HEK293 (cell line): ENCODE measurements around the gene RAB5A.

Experiments used
- SCRT1 ChIP-seq: fragments of 450-650 bp; formaldehyde crosslinking; IDR thresholded peaks from 2 replicates; pipeline ENCODE4 v1.5.1; 2016; ENCODE audit warnings: missing biosample characterization, missing genetic modification characterization, borderline replicate concordance
- SP3 ChIP-seq: fragments of 450-650 bp; formaldehyde crosslinking; IDR thresholded peaks from 2 replicates; pipeline ENCODE4 v1.5.1; 2016; ENCODE audit warnings: missing biosample characterization, missing genetic modification characterization
- WT1 ChIP-seq: fragments of 450-650 bp; formaldehyde crosslinking; IDR thresholded peaks from 2 replicates; pipeline ENCODE4 v1.5.1; 2016; ENCODE audit warnings: missing biosample characterization, missing genetic modification characterization
- ZBTB1 ChIP-seq: fragments of 450-650 bp; formaldehyde crosslinking; IDR thresholded peaks from 2 replicates; pipeline ENCODE4 v1.5.1; 2016; ENCODE audit warnings: missing biosample characterization, missing genetic modification characterization
- ZFP37 ChIP-seq: fragments of 450-650 bp; formaldehyde crosslinking; IDR thresholded peaks from 2 replicates; pipeline ENCODE4 v1.5.1; 2016; ENCODE audit warnings: missing biosample characterization, missing genetic modification characterization
- ZFP69B ChIP-seq: fragments of 450-650 bp; formaldehyde crosslinking; IDR thresholded peaks from 2 replicates; pipeline ENCODE4 v1.5.1; 2016; ENCODE audit warnings: missing biosample characterization, missing genetic modification characterization
- ZNF132 ChIP-seq: fragments of 450-650 bp; formaldehyde crosslinking; IDR thresholded peaks from 2 replicates; pipeline ENCODE4 v1.5.1; 2017; ENCODE audit warnings: missing biosample characterization, missing genetic modification characterization, borderline replicate concordance
- ZNF223 ChIP-seq: fragments of 450-650 bp; formaldehyde crosslinking; IDR thresholded peaks from 2 replicates; pipeline ENCODE4 v1.5.1; 2016; ENCODE audit warnings: missing biosample characterization, missing genetic modification characterization
- ZNF24 ChIP-seq: fragments of 450-650 bp; formaldehyde crosslinking; IDR thresholded peaks from 2 replicates; pipeline ENCODE4 v1.5.1; 2016; ENCODE audit warnings: missing biosample characterization, missing genetic modification characterization
- ZNF248 ChIP-seq: fragments of 450-650 bp; formaldehyde crosslinking; IDR thresholded peaks from 2 replicates; pipeline ENCODE4 v1.5.1; 2017; ENCODE audit warnings: missing biosample characterization, missing genetic modification characterization
- ZNF341 ChIP-seq: fragments of 450-650 bp; formaldehyde crosslinking; IDR thresholded peaks from 2 replicates; pipeline ENCODE4; 2016; ENCODE audit warnings: low read depth, missing biosample characterization, missing genetic modification characterization
- ZNF433 ChIP-seq: fragments of 450-650 bp; formaldehyde crosslinking; IDR thresholded peaks from 2 replicates; pipeline ENCODE4 v1.5.1; 2016; ENCODE audit warnings: missing biosample characterization, missing genetic modification characterization, low read depth
- ZNF664 ChIP-seq: fragments of 450-650 bp; formaldehyde crosslinking; IDR thresholded peaks from 2 replicates; pipeline ENCODE4 v1.5.1; 2016; ENCODE audit warnings: missing biosample characterization, missing genetic modification characterization
- ZNF768 ChIP-seq: fragments of 450-650 bp; formaldehyde crosslinking; IDR thresholded peaks from 2 replicates; pipeline ENCODE4 v1.5.1; 2018; ENCODE audit warnings: missing biosample characterization, mild to moderate bottlenecking, missing genetic modification characterization
- ZSCAN23 ChIP-seq: fragments of 450-650 bp; formaldehyde crosslinking; IDR thresholded peaks from 2 replicates; pipeline ENCODE4 v1.5.1; 2016; ENCODE audit warnings: missing biosample characterization, missing genetic modification characterization
- TF ChIP-seq, protein P1 (sequence below): fragments of 450-650 bp; formaldehyde crosslinking; IDR thresholded peaks from 2 replicates; pipeline ENCODE4 v1.5.1; 2016; ENCODE audit warnings: missing biosample characterization, missing genetic modification characterization
- TF ChIP-seq, protein P2 (sequence below): fragments of 450-650 bp; formaldehyde crosslinking; IDR thresholded peaks from 2 replicates; pipeline ENCODE4 v1.5.1; 2017; ENCODE audit warnings: missing biosample characterization, missing genetic modification characterization
- TF ChIP-seq, protein P3 (sequence below): fragments of 450-650 bp; formaldehyde crosslinking; IDR thresholded peaks from 2 replicates; pipeline ENCODE4 v1.5.1; 2016; ENCODE audit warnings: missing biosample characterization, missing genetic modification characterization
- TF ChIP-seq, protein P4 (sequence below): fragments of 450-650 bp; formaldehyde crosslinking; IDR thresholded peaks from 2 replicates; pipeline ENCODE4 v1.5.1; 2016; ENCODE audit warnings: missing biosample characterization, missing genetic modification characterization, low read depth
- TF ChIP-seq, protein P5 (sequence below): fragments of 450-650 bp; formaldehyde crosslinking; IDR thresholded peaks from 2 replicates; pipeline ENCODE4 v1.5.0; 2017; ENCODE audit warnings: missing biosample characterization, missing genetic modification characterization, borderline replicate concordance
- TF ChIP-seq, protein P6 (sequence below): fragments of 450-650 bp; formaldehyde crosslinking; IDR thresholded peaks from 2 replicates; pipeline ENCODE4 v1.5.1; 2017; ENCODE audit warnings: missing biosample characterization, missing genetic modification characterization
- TF ChIP-seq, protein P7 (sequence below): fragments of 450-650 bp; IDR thresholded peaks from 2 replicates; pipeline ENCODE4 v1.5.1; 2018; ENCODE audit warnings: missing biosample characterization, mild to moderate bottlenecking, missing genetic modification characterization

RAB5A gene

DNA sequence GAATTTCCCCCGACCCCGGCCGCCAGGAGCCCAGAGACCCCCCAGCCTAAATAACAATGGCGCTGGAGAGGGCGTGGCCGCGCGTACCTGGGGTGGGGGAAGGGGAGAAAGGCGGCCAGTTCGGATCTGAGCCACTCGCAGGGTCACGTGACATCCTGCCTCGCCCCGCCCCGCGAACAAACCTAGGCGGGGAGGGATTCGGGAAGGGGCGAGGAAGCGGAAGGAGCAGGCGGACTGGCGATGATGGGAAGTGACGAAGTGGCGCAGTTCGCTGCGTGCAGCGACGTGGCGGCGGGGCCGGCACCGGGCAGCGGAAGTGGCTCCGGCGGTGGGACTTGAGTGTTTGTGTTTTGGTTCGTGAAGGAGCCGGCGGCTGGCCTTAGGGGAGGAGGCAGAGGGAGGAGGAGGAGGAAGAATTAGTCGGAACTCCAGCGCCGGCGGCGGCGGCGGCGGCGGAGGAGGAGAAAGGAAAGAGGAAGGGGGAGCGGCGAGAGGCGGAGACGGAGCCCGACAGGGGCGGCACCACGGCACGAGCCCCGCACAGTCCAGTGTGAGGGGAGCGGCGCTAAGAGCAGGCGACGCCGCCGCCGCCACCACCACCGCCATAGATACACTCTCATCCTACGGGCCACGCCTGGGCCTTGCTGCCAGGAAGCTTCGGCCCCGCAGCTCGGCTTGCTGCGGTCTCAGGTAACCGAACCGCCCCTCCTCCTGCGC is at the start of gene RAB5A (continued):
- TF ChIP-seq, protein P1, sequence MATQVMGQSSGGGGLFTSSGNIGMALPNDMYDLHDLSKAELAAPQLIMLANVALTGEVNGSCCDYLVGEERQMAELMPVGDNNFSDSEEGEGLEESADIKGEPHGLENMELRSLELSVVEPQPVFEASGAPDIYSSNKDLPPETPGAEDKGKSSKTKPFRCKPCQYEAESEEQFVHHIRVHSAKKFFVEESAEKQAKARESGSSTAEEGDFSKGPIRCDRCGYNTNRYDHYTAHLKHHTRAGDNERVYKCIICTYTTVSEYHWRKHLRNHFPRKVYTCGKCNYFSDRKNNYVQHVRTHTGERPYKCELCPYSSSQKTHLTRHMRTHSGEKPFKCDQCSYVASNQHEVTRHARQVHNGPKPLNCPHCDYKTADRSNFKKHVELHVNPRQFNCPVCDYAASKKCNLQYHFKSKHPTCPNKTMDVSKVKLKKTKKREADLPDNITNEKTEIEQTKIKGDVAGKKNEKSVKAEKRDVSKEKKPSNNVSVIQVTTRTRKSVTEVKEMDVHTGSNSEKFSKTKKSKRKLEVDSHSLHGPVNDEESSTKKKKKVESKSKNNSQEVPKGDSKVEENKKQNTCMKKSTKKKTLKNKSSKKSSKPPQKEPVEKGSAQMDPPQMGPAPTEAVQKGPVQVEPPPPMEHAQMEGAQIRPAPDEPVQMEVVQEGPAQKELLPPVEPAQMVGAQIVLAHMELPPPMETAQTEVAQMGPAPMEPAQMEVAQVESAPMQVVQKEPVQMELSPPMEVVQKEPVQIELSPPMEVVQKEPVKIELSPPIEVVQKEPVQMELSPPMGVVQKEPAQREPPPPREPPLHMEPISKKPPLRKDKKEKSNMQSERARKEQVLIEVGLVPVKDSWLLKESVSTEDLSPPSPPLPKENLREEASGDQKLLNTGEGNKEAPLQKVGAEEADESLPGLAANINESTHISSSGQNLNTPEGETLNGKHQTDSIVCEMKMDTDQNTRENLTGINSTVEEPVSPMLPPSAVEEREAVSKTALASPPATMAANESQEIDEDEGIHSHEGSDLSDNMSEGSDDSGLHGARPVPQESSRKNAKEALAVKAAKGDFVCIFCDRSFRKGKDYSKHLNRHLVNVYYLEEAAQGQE: no peak
- TF ChIP-seq ZNF341 (tag by site-specific recombination) (peak; percentile 98), ZSCAN23 (no peak), WT1 (tag by site-specific recombination) (no peak; the same call in 1 of the 2 replicates), ZNF433 (tag by site-specific recombination) (no peak), ZNF24 (tag by site-specific recombination) (peak; percentile 61), ZNF248 (tag by site-specific recombination) (no peak), ZNF132 (no peak), ZNF223 (tag by site-specific recombination) (no peak), ZBTB1 (tag by site-specific recombination) (0 out of 2 replicates have a peak, but pooled peaks have one; percentile 60), SP3 (tag by site-specific recombination) (peak; percentile 91), SCRT1 (tag by site-specific recombination) (no peak), ZNF768 (tag by site-specific recombination) (no peak), ZNF664 (tag by site-specific recombination) (no peak), ZFP37 (tag by site-specific recombination) (no peak), ZFP69B (tag by site-specific recombination) (no peak)
- TF ChIP-seq, protein P2, sequence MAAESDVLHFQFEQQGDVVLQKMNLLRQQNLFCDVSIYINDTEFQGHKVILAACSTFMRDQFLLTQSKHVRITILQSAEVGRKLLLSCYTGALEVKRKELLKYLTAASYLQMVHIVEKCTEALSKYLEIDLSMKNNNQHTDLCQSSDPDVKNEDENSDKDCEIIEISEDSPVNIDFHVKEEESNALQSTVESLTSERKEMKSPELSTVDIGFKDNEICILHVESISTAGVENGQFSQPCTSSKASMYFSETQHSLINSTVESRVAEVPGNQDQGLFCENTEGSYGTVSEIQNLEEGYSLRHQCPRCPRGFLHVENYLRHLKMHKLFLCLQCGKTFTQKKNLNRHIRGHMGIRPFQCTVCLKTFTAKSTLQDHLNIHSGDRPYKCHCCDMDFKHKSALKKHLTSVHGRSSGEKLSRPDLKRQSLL (tag by site-specific recombination): peak; percentile 61; the same call in 1 of the 2 replicates
- TF ChIP-seq, protein P3, sequence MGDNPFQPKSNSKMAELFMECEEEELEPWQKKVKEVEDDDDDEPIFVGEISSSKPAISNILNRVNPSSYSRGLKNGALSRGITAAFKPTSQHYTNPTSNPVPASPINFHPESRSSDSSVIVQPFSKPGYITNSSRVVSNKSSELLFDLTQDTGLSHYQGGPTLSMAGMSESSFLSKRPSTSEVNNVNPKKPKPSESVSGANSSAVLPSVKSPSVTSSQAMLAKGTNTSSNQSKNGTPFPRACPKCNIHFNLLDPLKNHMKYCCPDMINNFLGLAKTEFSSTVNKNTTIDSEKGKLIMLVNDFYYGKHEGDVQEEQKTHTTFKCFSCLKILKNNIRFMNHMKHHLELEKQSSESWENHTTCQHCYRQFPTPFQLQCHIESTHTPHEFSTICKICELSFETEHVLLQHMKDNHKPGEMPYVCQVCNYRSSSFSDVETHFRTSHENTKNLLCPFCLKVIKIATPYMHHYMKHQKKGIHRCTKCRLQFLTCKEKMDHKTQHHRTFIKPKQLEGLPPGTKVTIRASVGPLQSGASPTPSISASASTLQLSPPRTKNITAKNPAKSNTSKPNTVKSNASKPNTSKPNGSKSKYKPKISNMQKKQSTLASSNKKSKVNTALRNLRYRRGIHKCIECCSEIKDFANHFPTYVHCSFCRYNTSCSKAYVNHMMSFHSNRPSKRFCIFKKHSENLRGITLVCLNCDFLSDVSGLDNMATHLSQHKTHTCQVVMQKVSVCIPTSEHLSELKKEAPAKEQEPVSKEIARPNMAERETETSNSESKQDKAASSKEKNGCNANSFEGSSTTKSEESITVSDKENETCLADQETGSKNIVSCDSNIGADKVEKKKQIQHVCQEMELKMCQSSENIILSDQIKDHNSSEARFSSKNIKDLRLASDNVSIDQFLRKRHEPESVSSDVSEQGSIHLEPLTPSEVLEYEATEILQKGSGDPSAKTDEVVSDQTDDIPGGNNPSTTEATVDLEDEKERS (tag by site-specific recombination): no peak
- TF ChIP-seq, protein P4, sequence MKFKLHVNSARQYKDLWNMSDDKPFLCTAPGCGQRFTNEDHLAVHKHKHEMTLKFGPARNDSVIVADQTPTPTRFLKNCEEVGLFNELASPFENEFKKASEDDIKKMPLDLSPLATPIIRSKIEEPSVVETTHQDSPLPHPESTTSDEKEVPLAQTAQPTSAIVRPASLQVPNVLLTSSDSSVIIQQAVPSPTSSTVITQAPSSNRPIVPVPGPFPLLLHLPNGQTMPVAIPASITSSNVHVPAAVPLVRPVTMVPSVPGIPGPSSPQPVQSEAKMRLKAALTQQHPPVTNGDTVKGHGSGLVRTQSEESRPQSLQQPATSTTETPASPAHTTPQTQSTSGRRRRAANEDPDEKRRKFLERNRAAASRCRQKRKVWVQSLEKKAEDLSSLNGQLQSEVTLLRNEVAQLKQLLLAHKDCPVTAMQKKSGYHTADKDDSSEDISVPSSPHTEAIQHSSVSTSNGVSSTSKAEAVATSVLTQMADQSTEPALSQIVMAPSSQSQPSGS (tag by site-specific recombination): no peak
- TF ChIP-seq, protein P5, sequence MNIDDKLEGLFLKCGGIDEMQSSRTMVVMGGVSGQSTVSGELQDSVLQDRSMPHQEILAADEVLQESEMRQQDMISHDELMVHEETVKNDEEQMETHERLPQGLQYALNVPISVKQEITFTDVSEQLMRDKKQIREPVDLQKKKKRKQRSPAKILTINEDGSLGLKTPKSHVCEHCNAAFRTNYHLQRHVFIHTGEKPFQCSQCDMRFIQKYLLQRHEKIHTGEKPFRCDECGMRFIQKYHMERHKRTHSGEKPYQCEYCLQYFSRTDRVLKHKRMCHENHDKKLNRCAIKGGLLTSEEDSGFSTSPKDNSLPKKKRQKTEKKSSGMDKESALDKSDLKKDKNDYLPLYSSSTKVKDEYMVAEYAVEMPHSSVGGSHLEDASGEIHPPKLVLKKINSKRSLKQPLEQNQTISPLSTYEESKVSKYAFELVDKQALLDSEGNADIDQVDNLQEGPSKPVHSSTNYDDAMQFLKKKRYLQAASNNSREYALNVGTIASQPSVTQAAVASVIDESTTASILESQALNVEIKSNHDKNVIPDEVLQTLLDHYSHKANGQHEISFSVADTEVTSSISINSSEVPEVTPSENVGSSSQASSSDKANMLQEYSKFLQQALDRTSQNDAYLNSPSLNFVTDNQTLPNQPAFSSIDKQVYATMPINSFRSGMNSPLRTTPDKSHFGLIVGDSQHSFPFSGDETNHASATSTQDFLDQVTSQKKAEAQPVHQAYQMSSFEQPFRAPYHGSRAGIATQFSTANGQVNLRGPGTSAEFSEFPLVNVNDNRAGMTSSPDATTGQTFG: no peak
- TF ChIP-seq, protein P6, sequence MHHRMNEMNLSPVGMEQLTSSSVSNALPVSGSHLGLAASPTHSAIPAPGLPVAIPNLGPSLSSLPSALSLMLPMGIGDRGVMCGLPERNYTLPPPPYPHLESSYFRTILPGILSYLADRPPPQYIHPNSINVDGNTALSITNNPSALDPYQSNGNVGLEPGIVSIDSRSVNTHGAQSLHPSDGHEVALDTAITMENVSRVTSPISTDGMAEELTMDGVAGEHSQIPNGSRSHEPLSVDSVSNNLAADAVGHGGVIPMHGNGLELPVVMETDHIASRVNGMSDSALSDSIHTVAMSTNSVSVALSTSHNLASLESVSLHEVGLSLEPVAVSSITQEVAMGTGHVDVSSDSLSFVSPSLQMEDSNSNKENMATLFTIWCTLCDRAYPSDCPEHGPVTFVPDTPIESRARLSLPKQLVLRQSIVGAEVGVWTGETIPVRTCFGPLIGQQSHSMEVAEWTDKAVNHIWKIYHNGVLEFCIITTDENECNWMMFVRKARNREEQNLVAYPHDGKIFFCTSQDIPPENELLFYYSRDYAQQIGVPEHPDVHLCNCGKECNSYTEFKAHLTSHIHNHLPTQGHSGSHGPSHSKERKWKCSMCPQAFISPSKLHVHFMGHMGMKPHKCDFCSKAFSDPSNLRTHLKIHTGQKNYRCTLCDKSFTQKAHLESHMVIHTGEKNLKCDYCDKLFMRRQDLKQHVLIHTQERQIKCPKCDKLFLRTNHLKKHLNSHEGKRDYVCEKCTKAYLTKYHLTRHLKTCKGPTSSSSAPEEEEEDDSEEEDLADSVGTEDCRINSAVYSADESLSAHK (tag by site-specific recombination): no peak
- TF ChIP-seq, protein P7, sequence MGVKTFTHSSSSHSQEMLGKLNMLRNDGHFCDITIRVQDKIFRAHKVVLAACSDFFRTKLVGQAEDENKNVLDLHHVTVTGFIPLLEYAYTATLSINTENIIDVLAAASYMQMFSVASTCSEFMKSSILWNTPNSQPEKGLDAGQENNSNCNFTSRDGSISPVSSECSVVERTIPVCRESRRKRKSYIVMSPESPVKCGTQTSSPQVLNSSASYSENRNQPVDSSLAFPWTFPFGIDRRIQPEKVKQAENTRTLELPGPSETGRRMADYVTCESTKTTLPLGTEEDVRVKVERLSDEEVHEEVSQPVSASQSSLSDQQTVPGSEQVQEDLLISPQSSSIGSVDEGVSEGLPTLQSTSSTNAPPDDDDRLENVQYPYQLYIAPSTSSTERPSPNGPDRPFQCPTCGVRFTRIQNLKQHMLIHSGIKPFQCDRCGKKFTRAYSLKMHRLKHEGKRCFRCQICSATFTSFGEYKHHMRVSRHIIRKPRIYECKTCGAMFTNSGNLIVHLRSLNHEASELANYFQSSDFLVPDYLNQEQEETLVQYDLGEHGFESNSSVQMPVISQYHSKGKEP (tag by site-specific recombination): no peak
